Measurements from ENCODE around the gene PIP5K1B. TPM values are rescaled to one million over a fixed set of nuclear protein-coding genes. Genes with fewer than 3 reads are reported as not detected.

PIP5K1B gene
- total RNA-seq, 1 experiment from 2014 or later, result not detected

GRCh38 chr9:69016191-69017096, 311.4 kb downstream of the PIP5K1B start:
- no peak for DNase-seq (ENCODE audit: low read depth)

GRCh38 chr9:69018737-69019136, 313.7 kb downstream of the PIP5K1B start:
- no peak for DNase-seq (ENCODE audit: low read depth)

GRCh38 chr9:69019808-69020207, 314.8 kb downstream of the PIP5K1B start:
- DNase-seq (ENCODE audit: low read depth), result no peak

DNA sequence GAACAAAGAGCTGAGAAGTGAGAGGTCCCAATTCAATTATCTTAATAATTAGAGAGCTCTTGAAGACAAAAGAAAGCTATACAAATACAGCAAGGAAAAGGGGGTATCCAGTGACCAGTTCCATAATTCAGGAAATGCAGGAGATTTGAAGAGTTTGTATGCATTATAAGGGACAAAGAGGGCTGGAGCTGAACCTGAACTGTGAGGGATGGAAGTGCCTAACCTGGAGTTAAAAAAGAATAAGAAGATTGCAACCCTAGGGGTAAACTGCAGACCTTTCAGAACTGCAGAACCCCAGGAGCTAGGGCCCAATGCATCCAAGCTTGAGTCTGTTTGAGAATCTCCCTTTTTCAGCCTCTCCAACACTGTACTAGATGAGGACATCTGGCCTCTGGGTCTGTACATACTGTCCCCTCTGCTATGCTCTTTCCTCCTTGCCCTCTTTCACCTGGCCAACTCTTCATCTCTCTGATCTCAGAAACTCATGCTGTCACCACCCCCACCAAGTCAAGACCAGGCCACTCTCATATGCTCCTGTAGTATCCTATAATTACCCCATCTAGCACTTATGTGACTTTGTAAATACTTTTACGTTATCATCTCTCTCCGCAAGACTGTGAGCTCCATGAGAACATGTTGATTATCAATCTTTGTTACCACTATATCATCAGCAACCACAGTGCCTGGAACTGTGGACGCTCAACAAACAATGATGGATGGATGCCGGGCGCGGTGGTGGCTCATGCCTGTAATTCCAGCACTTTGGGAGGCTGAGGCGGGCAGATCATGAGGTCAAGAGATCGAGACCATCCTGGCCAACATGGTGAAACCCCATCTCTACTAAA, 315.5 kb downstream of the PIP5K1B start:
- DNase-seq (ENCODE audit: low read depth), result no peak

- DNase-seq (ENCODE audit: low read depth), result no peak
Observed at GRCh38 chr9:69023650-69024049, 318.6 kb downstream of the PIP5K1B start.

DNA sequence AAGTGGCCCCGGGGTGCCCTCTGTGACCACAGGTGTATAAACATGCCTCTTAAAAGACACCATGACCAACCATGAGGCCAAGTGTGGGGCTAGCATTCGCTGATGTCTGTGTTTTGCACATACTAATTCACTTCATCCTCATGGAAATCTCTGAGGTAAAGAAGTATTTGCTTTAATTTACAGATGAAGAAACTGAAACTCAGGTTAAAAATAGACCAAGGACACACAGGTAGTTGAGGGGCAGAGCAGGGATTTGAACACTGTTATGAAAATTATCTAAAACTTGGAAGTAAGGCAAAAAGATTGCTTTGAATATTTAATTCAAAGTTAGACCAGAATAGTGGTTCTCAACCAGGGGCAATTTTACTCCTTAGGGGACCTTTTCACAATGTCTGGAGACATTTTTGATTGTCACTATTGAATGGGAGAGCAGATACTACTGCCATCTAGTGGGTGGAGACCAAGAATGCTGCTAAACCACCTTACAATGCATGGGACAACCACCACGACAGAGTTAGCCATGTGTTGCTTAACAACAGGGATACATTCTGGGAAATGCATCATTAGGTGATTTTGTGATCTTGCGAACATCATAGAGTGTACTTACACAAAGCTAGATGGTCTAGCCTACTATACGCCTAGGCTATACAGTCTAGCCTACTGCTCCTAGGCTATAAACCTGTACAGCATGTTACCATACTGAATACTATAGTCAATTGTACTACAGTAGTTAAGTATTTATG, 322.5 kb downstream of the PIP5K1B start:
- DNase-seq (ENCODE audit: low read depth), result peak; percentile 47

DNA sequence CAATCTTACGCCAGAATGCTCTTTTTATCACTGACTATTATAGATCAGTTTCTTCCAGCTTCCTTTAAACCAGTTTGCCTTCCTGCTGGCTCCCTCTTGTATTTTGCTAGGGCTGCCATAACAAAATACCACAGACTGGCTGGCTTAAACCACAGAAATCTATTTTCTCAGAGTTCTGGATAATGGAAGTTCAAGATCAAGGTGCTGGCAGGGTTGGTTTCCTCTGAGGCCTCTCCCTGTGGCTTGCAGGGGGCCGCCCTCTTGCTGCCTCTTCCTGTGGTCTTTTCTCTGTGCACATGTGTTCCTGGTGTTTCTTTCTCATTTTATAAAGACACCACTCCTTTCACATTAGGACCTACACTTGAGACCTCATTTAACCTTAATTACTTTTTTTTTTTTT, 323.7 kb downstream of the PIP5K1B start:
- no peak for DNase-seq (ENCODE audit: low read depth)

GRCh38 chr9:69029535-69029934, 324.5 kb downstream of the PIP5K1B start:
- DNase-seq (ENCODE audit: low read depth), result no peak

GRCh38 chr9:69030851-69031645, 326.0 kb downstream of the PIP5K1B start:
- peak; percentile 41 for DNase-seq (ENCODE audit: low read depth)

- DNase-seq (ENCODE audit: low read depth), result no peak
Observed at GRCh38 chr9:69034071-69034470, 329.0 kb downstream of the PIP5K1B start.

DNA sequence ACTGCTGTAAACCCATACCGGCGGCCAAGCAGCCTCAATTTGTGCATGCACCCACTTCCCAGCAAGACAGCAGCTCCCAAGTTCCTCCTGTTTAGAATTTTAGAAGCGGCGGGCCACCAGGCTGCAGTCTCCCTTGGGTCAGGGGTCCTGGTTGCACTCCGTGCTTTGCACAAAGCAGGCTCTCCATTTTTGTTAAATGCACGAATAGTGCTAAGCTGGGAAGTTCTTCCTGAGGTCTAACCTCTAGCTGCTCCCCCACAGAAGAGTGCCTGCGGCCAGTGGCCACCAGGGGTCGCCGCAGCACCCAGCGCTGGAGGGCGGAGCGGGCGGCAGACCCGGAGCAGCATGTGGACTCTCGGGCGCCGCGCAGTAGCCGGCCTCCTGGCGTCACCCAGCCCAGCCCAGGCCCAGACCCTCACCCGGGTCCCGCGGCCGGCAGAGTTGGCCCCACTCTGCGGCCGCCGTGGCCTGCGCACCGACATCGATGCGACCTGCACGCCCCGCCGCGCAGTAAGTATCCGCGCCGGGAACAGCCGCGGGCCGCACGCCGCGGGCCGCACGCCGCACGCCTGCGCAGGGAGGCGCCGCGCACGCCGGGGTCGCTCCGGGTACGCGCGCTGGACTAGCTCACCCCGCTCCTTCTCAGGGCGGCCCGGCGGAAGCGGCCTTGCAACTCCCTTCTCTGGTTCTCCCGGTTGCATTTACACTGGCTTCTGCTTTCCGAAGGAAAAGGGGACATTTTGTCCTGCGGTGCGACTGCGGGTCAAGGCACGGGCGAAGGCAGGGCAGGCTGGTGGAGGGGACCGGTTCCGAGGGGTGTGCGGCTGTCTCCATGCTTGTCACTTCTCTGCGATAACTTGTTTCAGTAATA, 330.6 kb downstream of the PIP5K1B start, which contains the start of gene FXN:
Gene FXN, plus strand, starts transcription at position 315 of the 871 bp plus-strand sequence. Its CDS starts 31 bp downstream, at position 346.
- peak; percentile 79 for DNase-seq (ENCODE audit: low read depth)

DNA sequence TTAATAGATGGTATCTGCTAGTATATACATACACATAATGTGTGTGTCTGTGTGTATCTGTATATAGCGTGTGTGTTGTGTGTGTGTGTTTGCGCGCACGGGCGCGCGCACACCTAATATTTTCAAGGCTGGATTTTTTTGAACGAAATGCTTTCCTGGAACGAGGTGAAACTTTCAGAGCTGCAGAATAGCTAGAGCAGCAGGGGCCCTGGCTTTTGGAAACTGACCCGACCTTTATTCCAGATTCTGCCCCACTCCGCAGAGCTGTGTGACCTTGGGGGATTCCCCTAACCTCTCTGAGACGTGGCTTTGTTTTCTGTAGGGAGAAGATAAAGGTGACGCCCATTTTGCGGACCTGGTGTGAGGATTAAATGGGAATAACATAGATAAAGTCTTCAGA, 331.3 kb downstream of the PIP5K1B start:
- DNase-seq (ENCODE audit: low read depth), result no peak

- no peak for DNase-seq (ENCODE audit: low read depth)
Observed at GRCh38 chr9:69036799-69037198, 331.8 kb downstream of the PIP5K1B start.

DNA sequence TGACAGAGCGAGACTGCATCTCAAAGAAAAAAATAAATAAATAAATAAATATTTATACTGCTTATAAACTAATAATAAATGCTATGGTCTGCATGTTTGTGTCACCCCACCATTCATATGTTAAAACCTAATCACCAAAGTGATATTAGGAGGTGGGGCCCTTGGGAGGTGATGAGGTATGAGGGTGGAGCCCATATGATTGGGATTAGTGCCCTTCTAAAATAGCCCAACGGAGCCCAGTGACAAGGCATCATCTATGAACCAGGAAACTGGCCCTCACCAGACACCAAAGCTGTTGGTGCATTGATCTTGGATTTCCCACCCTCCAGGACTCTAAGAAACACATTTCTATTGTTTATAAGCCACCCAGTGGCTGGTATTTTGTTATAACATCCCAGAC, 335.6 kb downstream of the PIP5K1B start:
- DNase-seq (ENCODE audit: low read depth), result no peak

- peak; percentile 79 for DNase-seq (ENCODE audit: low read depth)
Observed at GRCh38 chr9:69044240-69045219, 339.5 kb downstream of the PIP5K1B start.

DNA sequence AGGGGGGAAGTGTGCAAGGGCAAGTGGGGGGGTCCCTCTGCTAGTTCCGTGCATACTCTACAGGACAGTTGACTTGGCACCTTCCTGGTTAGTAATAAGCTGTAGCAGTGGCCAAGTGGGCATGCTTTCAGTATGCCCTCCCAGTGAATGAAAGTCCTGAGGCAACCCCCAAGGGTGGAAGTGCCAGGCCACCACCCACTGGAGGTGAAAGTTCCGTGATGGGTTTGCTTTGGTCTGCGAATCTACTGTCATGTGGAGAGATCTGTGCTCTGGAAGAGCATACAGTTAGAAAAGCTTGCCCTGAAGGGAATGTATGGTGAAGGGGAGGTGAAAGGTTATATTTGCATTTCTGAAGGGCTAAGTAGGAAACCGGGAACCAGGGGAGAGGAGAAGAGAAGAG, 340.8 kb downstream of the PIP5K1B start:
- no peak for DNase-seq (ENCODE audit: low read depth)

GRCh38 chr9:69046723-69047122, 341.7 kb downstream of the PIP5K1B start:
- no peak for DNase-seq (ENCODE audit: low read depth)

DNA sequence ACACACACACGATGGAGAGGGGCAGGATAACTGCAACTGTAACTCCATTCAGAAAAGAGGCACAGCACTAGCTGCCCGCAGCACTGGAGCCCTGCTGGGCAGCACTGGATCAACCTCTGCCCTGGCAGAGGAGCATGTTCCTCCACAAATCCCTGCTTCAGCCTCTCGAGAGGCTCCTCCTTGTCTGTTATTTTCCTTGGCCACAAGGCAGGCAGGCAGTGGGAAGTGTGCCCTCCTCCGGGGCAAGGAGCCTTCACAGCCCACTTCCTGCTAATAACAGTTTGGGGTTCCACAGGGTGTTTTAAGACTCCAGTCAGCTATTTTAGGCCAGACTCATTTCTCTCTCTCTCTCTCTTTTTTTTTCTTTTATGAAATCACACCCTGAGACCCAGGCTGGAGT, 342.3 kb downstream of the PIP5K1B start:
- DNase-seq (ENCODE audit: low read depth), result no peak

All from HT1080 (cell line).